GM18498 (cell line): ENCODE results near the gene TCTN3.
"Not testable (repeated sequence)": the region's sequence is repeated elsewhere in the genome, so short reads cannot be mapped to it uniquely, and the experiment has no call there.

Source experiments
- ATAC-seq: cut with Tn5 transposase; IDR thresholded peaks from one replicate; pipeline ENCODE4 v1.9.1; 2021; ENCODE audit warnings: mild to moderate bottlenecking, moderate library complexity; ENCODE audit not compliant: unreplicated experiment

The TCTN3 gene

GRCh38 chr10:95637140-95637539 lies 56.6 kb downstream of the TCTN3 start:
- no peak for ATAC-seq

DNA sequence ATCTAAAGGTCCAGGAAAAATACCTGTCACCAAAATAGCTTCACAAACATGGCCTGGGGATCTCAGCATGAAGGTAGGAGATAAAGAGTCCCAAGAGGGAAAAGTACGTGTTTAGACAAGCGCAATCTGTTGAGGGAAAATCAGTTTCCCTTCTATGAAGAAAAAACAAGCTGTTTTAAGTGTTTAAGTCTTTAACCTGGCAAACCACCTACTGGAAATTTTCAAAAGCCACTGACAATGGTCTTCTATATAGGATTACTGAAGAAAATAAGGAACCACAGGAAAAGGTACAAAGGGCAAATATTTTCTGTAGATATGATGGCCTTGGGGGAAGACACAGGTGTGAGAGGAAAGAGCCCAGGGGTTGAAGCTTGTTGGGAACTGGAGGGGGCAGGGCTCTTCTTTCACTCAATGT lies 58.4 kb downstream of the TCTN3 start:
- no peak for ATAC-seq

- no peak for ATAC-seq
These were observed 64.9 kb downstream of the TCTN3 start for GRCh38 chr10:95628786-95629185.

GRCh38 chr10:95626500-95626899 lies 67.2 kb downstream of the TCTN3 start:
- ATAC-seq, result no peak

DNA sequence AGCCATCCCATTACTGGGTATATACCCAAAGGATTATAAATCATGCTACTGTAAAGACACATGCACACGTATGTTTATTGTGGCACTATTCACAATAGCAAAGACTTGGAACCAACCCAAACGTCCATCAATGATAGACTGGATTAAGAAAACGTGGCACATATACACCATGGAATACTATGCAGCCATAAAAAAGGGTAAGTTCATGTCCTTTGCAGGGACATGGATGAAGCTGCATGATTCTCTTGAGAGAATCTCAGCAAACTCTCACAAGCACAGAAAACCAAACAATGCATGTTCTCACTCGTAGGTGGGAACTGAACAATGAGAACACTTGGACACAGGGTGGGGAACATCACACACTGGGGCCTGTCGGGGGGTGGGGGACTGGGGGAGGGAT lies 73.3 kb downstream of the TCTN3 start:
- not testable (repeated sequence) for ATAC-seq

DNA sequence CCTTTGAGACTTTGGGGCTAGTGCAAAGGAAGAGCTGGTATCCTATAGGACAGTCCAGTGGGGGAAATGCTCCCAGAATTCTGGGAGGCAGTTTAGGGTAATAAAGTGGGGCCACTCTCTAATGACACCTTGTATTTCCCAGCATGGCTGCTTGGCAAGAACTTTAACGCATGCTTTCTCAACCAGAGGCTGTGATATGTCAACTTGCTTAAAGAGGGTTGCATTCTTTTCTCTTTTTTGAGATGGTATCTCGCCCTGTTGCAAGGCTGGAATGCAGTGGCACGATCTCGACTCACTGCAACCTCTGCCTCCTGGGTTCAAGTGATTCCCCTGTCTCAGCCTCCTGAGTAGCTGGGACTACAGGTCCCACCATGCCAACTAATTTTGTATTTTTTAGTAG lies 75.6 kb downstream of the TCTN3 start:
- ATAC-seq, result no peak

- no peak for ATAC-seq
These were observed 77.3 kb downstream of the TCTN3 start for GRCh38 chr10:95616446-95616845.
